ENCODE results near the gene CD59.
"Not testable (repeated sequence)": the region's sequence is repeated elsewhere in the genome, so short reads cannot be mapped to it uniquely, and the experiment has no call there.

CD59 gene

GRCh38 chr11:33685082-33685481, 51.1 kb downstream of the CD59 start:
- DNase-seq (ENCODE audit: extremely low read depth, low read depth), result no peak
- TF ChIP-seq, protein P1, sequence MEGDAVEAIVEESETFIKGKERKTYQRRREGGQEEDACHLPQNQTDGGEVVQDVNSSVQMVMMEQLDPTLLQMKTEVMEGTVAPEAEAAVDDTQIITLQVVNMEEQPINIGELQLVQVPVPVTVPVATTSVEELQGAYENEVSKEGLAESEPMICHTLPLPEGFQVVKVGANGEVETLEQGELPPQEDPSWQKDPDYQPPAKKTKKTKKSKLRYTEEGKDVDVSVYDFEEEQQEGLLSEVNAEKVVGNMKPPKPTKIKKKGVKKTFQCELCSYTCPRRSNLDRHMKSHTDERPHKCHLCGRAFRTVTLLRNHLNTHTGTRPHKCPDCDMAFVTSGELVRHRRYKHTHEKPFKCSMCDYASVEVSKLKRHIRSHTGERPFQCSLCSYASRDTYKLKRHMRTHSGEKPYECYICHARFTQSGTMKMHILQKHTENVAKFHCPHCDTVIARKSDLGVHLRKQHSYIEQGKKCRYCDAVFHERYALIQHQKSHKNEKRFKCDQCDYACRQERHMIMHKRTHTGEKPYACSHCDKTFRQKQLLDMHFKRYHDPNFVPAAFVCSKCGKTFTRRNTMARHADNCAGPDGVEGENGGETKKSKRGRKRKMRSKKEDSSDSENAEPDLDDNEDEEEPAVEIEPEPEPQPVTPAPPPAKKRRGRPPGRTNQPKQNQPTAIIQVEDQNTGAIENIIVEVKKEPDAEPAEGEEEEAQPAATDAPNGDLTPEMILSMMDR (IDR thresholded peaks at IDR 0.05; ENCODE audit: low read depth, low read length), result no peak

- TF ChIP-seq, protein P1 (IDR thresholded peaks at IDR 0.05; ENCODE audit: low read depth, low read length), result no peak
- no peak for DNase-seq (ENCODE audit: extremely low read depth, low read depth)
Measured at GRCh38 chr11:33684003-33684706, 52.1 kb downstream of the CD59 start.

- DNase-seq (ENCODE audit: extremely low read depth, low read depth), result no peak
- TF ChIP-seq, protein P1 (IDR thresholded peaks at IDR 0.05; ENCODE audit: low read depth, low read length), result peak; percentile 9
Measured at GRCh38 chr11:33682446-33682845, 53.8 kb downstream of the CD59 start.

GRCh38 chr11:33682019-33682418, 54.2 kb downstream of the CD59 start:
- no peak for DNase-seq (ENCODE audit: extremely low read depth, low read depth)
- TF ChIP-seq, protein P1 (IDR thresholded peaks at IDR 0.05; ENCODE audit: low read depth, low read length), result no peak

DNA sequence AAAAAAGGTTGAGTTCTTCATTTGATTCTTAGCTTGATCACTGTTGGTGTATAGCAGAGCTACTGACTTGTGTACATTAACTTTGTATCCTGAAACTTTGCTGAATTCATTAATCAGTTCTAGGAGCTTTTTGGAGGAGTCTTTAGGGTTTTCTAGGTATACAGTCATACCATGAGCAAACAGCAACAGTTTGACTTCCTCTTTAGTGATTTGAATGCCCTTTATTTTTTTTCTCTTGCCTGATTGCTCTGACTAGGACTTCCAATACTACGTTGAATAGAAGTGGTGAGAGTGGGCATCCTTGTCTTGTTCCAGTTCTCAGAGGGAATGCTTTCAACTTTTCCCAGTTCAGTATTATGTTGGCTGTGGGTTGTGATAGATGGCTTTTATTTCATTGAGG, 57.6 kb downstream of the CD59 start:
- DNase-seq (ENCODE audit: extremely low read depth, low read depth), result not testable (repeated sequence)

GRCh38 chr11:33674035-33674814, 62.0 kb downstream of the CD59 start:
- TF ChIP-seq, protein P1 (IDR thresholded peaks at IDR 0.05; ENCODE audit: low read depth, low read length), result no peak
- no peak for DNase-seq (ENCODE audit: extremely low read depth, low read depth)

GRCh38 chr11:33672273-33672672, 64.0 kb downstream of the CD59 start:
- TF ChIP-seq, protein P1 (IDR thresholded peaks at IDR 0.05; ENCODE audit: low read depth, low read length), result no peak

More at GRCh38 chr11:33672273-33672672, 64.0 kb downstream of the CD59 start:
- DNase-seq (ENCODE audit: extremely low read depth, low read depth), result no peak

All from AG09319 (cell line).